ENCODE data around the gene SERPINA6.
"Not testable (repeated sequence)": the region's sequence is repeated elsewhere in the genome, so short reads cannot be mapped to it uniquely, and the experiment has no call there.

SERPINA6 gene

GRCh38 chr14:94291906-94292525, 31.1 kb downstream of the SERPINA6 start:
- DNase-seq (ENCODE audit: low read depth in 1 of 2, low spot score in 1 of 2) = no peak
- TF ChIP-seq JUND (IDR thresholded peaks at IDR 0.05; ENCODE audit: low read depth) = no peak
- in situ Hi-C loops (cut with HindIII; ENCODE audit: low pct_unique_long_range_greater_than_20kb, low sequenced_read_pairs) = no loop called here

- TF ChIP-seq JUND (IDR thresholded peaks at IDR 0.05; ENCODE audit: low read depth) = no peak
- in situ Hi-C loops (cut with HindIII; ENCODE audit: low pct_unique_long_range_greater_than_20kb, low sequenced_read_pairs) = no loop called here
- no peak for DNase-seq (ENCODE audit: low read depth in 1 of 2, low spot score in 1 of 2)
Observed at GRCh38 chr14:94291159-94291905, 31.8 kb downstream of the SERPINA6 start.

- in situ Hi-C loops (cut with HindIII; ENCODE audit: low pct_unique_long_range_greater_than_20kb, low sequenced_read_pairs) = no loop called here
- DNase-seq (ENCODE audit: low read depth in 1 of 2, low spot score in 1 of 2) = no peak
- no peak for TF ChIP-seq JUND (IDR thresholded peaks at IDR 0.05; ENCODE audit: low read depth)
Observed at GRCh38 chr14:94290197-94290596, 32.9 kb downstream of the SERPINA6 start.

- in situ Hi-C loops (cut with HindIII; ENCODE audit: low pct_unique_long_range_greater_than_20kb, low sequenced_read_pairs) = no loop called here
- DNase-seq (ENCODE audit: low read depth in 1 of 2, low spot score in 1 of 2) = no peak
- TF ChIP-seq JUND (IDR thresholded peaks at IDR 0.05; ENCODE audit: low read depth) = no peak
Observed at GRCh38 chr14:94288610-94289465, 34.3 kb downstream of the SERPINA6 start.

- in situ Hi-C loops (cut with HindIII; ENCODE audit: low pct_unique_long_range_greater_than_20kb, low sequenced_read_pairs) = no loop called here
- DNase-seq (ENCODE audit: low read depth in 1 of 2, low spot score in 1 of 2) = no peak
- TF ChIP-seq JUND (IDR thresholded peaks at IDR 0.05; ENCODE audit: low read depth) = no peak
Observed at GRCh38 chr14:94285158-94285557, 38.0 kb downstream of the SERPINA6 start.

- in situ Hi-C loops (cut with HindIII; ENCODE audit: low pct_unique_long_range_greater_than_20kb, low sequenced_read_pairs) = no loop called here
- no peak for TF ChIP-seq JUND (IDR thresholded peaks at IDR 0.05; ENCODE audit: low read depth)
- no peak for DNase-seq (ENCODE audit: low read depth in 1 of 2, low spot score in 1 of 2)
Observed at GRCh38 chr14:94284221-94284620, 38.9 kb downstream of the SERPINA6 start.

GRCh38 chr14:94282991-94283723, 40.0 kb downstream of the SERPINA6 start:
- DNase-seq (ENCODE audit: low read depth in 1 of 2, low spot score in 1 of 2) = no peak
- TF ChIP-seq JUND (IDR thresholded peaks at IDR 0.05; ENCODE audit: low read depth) = no peak
- in situ Hi-C loops (cut with HindIII; ENCODE audit: low pct_unique_long_range_greater_than_20kb, low sequenced_read_pairs) = no loop called here

- in situ Hi-C loops (cut with HindIII; ENCODE audit: low pct_unique_long_range_greater_than_20kb, low sequenced_read_pairs) = no loop called here
- no peak for DNase-seq (ENCODE audit: low read depth in 1 of 2, low spot score in 1 of 2)
- no peak for TF ChIP-seq JUND (IDR thresholded peaks at IDR 0.05; ENCODE audit: low read depth)
Observed at GRCh38 chr14:94278731-94279130, 44.4 kb downstream of the SERPINA6 start.

GRCh38 chr14:94276898-94277561, 46.1 kb downstream of the SERPINA6 start:
- in situ Hi-C loops (cut with HindIII; ENCODE audit: low pct_unique_long_range_greater_than_20kb, low sequenced_read_pairs); DNase-seq (ENCODE audit: low read depth in 1 of 2, low spot score in 1 of 2): not testable (repeated sequence)

GRCh38 chr14:94269156-94269555, 54.0 kb downstream of the SERPINA6 start:
- no peak for TF ChIP-seq JUND (IDR thresholded peaks at IDR 0.05; ENCODE audit: low read depth)
- DNase-seq (ENCODE audit: low read depth in 1 of 2, low spot score in 1 of 2) = no peak
- in situ Hi-C loops (cut with HindIII; ENCODE audit: low pct_unique_long_range_greater_than_20kb, low sequenced_read_pairs) = no loop called here

- in situ Hi-C loops (cut with HindIII; ENCODE audit: low pct_unique_long_range_greater_than_20kb, low sequenced_read_pairs); DNase-seq (ENCODE audit: low read depth in 1 of 2, low spot score in 1 of 2): not testable (repeated sequence)
Observed at GRCh38 chr14:94268582-94268981, 54.6 kb downstream of the SERPINA6 start.

- DNase-seq (ENCODE audit: low read depth in 1 of 2, low spot score in 1 of 2) = no peak
- TF ChIP-seq JUND (IDR thresholded peaks at IDR 0.05; ENCODE audit: low read depth) = no peak
- in situ Hi-C loops (cut with HindIII; ENCODE audit: low pct_unique_long_range_greater_than_20kb, low sequenced_read_pairs) = no loop called here
Observed at GRCh38 chr14:94267352-94267751, 55.8 kb downstream of the SERPINA6 start.

- in situ Hi-C loops (cut with HindIII; ENCODE audit: low pct_unique_long_range_greater_than_20kb, low sequenced_read_pairs); DNase-seq (ENCODE audit: low read depth in 1 of 2, low spot score in 1 of 2): not testable (repeated sequence)
Observed at GRCh38 chr14:94264195-94264594, 58.9 kb downstream of the SERPINA6 start.

All from T47D (cell line).